ENCODE results near the gene NLRP9.

Gene NLRP9

DNA sequence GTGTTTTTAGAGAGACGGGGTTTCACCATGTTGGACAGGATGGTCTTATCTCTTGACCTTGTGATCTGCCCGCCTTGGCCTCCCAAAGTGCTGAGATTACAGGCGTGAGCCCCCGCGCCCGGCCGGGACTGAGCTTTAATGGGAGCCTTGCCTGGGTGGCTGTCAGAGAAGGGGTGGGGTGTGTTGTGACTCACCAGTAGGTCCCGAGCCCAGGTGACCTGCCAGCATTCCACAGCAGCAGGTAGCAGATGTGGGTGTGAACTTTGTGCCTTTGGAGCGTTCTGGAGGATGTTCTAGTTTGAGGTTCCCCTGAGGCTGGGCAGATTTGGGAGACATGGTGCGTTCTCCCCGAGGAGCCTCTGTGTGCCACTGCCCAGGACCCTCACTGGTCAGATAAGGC is 70.2 kb downstream of the NLRP9 start:
- no peak for DNase-seq (ENCODE audit: low spot score)
- in situ Hi-C loops (cut with MboI; ENCODE audit: low sequenced_read_pairs, unreplicated experiment), result no loop called here
- TF ChIP-seq, protein P1, sequence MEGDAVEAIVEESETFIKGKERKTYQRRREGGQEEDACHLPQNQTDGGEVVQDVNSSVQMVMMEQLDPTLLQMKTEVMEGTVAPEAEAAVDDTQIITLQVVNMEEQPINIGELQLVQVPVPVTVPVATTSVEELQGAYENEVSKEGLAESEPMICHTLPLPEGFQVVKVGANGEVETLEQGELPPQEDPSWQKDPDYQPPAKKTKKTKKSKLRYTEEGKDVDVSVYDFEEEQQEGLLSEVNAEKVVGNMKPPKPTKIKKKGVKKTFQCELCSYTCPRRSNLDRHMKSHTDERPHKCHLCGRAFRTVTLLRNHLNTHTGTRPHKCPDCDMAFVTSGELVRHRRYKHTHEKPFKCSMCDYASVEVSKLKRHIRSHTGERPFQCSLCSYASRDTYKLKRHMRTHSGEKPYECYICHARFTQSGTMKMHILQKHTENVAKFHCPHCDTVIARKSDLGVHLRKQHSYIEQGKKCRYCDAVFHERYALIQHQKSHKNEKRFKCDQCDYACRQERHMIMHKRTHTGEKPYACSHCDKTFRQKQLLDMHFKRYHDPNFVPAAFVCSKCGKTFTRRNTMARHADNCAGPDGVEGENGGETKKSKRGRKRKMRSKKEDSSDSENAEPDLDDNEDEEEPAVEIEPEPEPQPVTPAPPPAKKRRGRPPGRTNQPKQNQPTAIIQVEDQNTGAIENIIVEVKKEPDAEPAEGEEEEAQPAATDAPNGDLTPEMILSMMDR (IDR thresholded peaks at IDR 0.05; ENCODE audit: borderline replicate concordance, control extremely low read depth, extremely low read depth, insufficient read depth, missing control alignments), result no peak

DNA sequence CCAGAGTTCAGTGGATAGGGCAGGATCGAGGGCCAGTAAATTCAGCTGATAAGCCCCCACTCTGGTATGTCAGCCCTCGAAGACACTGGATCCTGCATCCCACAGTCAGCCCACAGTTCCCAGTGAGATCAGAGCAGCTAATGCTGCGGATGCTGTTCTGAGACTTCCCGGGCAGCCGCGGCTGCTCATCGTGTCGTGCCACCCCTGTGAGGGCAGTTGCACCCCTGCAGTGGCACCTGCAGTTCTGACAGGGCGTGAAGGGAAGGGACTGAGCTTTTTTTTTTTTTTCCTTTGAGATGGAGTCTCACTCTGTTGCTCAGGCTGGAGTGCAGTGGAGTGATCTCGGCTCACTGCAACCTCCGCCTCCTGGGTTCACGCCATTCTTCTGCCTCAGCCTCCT is 70.7 kb downstream of the NLRP9 start:
- in situ Hi-C loops (cut with MboI; ENCODE audit: low sequenced_read_pairs, unreplicated experiment), result no loop called here
- TF ChIP-seq, protein P1 (IDR thresholded peaks at IDR 0.05; ENCODE audit: borderline replicate concordance, control extremely low read depth, extremely low read depth, insufficient read depth, missing control alignments), result no peak
- no peak for DNase-seq (ENCODE audit: low spot score)

DNA sequence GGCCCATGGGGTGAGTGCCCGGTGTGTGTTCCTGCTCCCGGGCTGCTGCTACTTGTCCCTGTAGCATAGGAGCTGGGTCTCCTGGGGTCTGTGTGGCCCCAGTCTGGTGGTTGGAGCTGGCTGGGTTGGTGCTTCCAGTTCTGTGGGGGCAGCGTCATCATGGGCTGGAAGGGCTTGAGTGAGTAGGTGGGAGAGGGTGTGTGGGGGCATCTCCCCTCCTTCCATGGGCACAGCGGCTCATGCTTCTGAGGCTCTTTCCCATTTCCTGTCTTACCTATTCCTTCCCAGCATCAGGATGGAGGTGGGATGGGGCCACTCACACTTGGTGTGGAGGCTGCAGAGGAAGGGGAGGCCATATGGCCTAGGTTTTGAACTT is 71.2 kb downstream of the NLRP9 start:
- DNase-seq (ENCODE audit: low spot score), result no peak
- TF ChIP-seq, protein P1 (IDR thresholded peaks at IDR 0.05; ENCODE audit: borderline replicate concordance, control extremely low read depth, extremely low read depth, insufficient read depth, missing control alignments), result no peak
- in situ Hi-C loops (cut with MboI; ENCODE audit: low sequenced_read_pairs, unreplicated experiment), result no loop called here

DNA sequence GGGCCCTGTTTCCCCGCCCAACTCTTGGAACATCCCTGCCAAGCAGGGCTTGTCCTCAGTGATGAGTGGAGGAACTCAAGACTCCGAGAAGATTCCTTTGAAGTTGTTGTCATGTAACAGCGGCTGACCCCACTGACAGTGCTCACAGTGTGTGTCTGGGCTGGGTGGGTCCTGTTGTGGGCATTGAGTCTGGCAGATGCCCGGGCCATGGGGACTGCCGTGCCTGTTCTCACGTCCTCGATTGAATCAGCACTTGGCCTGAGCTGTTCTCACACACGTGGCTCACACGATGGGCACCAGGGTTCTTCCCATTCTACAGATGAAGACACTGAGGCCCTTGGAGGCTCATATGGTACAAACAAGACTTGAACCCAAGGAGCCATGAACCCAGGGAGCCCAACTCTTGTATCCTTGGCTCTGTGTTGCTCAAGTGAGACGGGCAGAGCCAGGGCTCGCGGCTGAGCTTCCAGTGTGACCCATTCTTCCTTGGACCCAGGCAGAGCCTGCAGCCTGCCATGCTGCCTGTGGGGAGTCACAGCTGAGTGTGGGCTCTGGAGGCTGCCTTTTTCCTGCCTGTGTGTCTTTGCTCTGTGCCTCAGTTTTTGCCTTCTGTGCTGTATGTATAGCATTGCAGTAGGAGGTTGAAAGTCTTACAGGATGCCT is 71.7 kb downstream of the NLRP9 start:
- in situ Hi-C loops (cut with MboI; ENCODE audit: low sequenced_read_pairs, unreplicated experiment), result no loop called here

DNA sequence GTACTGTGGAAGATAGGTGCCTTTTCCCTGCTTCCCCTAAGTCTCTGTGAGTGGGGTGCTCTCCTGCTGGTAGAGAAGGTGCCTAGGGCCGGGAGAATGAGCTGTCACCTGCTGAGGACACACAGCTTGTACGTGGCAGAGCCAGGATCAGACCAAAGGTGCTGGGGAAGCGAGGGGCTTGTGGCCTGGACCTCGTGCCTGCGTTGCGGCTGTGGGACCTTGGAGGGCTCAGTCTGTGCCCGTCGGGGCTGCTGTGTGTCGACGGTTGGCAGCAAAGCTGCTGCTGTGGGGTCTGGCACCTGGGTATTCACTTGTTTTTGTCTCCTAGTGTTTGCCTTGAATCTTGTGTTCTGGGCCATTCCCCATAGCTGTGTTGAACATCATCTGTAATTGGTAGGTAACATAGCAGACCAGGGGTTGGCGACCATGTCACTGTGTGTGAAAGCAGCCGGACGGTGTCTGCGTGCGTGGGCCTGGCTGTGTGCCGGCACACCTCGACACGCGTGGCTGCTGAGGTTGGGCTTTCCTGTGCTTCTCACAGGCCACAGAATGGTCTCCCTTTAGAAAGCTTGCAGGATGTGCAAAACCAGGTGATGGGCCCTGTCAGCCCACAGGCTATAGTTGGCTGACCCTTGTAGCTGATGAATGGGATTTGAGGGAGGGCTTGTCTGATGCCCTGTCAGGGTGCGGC is 74.2 kb downstream of the NLRP9 start:
- in situ Hi-C loops (cut with MboI; ENCODE audit: low sequenced_read_pairs, unreplicated experiment), result no loop called here

More for the DNA sequence above, 71.7 kb downstream of the NLRP9 start:
- DNase-seq (ENCODE audit: low spot score), result no peak
- TF ChIP-seq, protein P1 (IDR thresholded peaks at IDR 0.05; ENCODE audit: borderline replicate concordance, control extremely low read depth, extremely low read depth, insufficient read depth, missing control alignments), result no peak

DNA sequence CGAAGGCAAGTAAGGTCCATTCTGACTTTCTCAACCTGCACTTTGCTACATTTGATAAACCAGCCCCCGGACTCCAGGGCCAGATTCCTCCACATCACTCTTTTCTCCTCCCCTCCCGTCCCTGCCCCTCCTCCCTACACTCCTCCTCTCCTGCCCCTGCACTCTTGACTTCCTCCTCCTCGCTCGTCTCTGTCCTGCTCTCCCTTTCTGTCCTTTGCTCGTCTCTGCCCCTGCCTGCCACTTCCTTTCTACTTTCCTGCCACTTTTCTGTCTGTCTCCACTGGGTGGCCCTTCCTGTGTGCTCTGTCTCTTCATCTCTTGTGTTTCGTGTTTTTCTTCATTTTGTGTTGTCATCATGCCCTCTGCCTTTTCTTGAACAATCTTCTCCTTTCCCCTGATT is 76.4 kb downstream of the NLRP9 start:
- TF ChIP-seq, protein P1 (IDR thresholded peaks at IDR 0.05; ENCODE audit: borderline replicate concordance, control extremely low read depth, extremely low read depth, insufficient read depth, missing control alignments), result no peak
- no peak for DNase-seq (ENCODE audit: low spot score)
- in situ Hi-C loops (cut with MboI; ENCODE audit: low sequenced_read_pairs, unreplicated experiment), result no loop called here

More for the DNA sequence above, 74.2 kb downstream of the NLRP9 start:
- no peak for DNase-seq (ENCODE audit: low spot score)
- TF ChIP-seq, protein P1 (IDR thresholded peaks at IDR 0.05; ENCODE audit: borderline replicate concordance, control extremely low read depth, extremely low read depth, insufficient read depth, missing control alignments), result no peak

Measured in GM13976 (cell line).